ENCODE data around the gene CACNB4. TPM values are rescaled to one million over a fixed set of nuclear protein-coding genes. Genes with fewer than 3 reads are reported as not detected.
A peak's percentile ranks its signal among the peaks of the same experiment; 100 is the strongest.

The CACNB4 gene
- total and polyA plus RNA-seq, 9 of the 15 experiments (the other 6 are each of a cell fraction or from before 2014, with no cell fraction given) = 0.01 to 0.20 (median 0.04) TPM; not detected in 1

DNA sequence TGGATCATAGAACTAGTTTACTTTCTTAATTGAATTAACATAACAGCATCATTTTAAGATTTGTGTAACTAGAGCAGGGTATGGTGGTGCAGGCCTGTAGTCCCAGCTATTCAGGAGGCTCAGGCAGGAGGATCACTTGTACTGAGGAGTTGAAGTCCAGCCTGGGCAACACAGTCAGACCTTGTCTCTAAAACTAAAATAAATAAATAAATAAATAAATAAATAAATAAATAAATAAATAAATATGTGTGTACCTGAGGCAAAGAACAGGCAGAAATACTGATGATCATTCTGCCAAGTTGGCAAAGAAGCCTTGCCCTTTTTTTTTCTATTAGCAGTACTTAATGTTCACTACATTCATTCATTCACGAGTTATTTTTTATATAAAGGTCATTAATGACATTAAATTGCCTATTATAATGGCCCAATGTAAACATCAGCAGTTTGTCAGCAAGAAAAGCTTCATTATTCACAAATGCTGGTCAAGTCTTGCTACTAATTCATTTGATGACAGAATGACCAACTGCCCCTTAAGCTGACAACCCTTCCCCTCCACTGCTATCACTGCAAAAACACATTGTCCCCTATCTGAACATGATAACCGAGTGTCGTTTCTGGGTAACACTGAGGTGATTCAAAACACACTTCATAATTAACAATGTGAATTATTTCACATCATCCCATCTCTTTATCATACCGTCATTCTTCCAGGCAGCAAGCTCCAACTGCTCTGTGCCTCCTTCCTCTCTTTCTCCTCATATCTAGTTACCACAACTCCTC lies 309.6 kb downstream of the CACNB4 start (continued):
- TF ChIP-seq RBBP5 (IDR thresholded peaks at IDR 0.05; ENCODE audit: borderline replicate concordance, insufficient read depth, low read length, poor library complexity, severe bottlenecking) = no peak
- TF ChIP-seq, protein P1, sequence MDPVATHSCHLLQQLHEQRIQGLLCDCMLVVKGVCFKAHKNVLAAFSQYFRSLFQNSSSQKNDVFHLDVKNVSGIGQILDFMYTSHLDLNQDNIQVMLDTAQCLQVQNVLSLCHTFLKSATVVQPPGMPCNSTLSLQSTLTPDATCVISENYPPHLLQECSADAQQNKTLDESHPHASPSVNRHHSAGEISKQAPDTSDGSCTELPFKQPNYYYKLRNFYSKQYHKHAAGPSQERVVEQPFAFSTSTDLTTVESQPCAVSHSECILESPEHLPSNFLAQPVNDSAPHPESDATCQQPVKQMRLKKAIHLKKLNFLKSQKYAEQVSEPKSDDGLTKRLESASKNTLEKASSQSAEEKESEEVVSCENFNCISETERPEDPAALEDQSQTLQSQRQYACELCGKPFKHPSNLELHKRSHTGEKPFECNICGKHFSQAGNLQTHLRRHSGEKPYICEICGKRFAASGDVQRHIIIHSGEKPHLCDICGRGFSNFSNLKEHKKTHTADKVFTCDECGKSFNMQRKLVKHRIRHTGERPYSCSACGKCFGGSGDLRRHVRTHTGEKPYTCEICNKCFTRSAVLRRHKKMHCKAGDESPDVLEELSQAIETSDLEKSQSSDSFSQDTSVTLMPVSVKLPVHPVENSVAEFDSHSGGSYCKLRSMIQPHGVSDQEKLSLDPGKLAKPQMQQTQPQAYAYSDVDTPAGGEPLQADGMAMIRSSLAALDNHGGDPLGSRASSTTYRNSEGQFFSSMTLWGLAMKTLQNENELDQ (CRISPR knock-in tag; IDR thresholded peaks at IDR 0.05; ENCODE audit: borderline replicate concordance) = no peak
- TF ChIP-seq BCOR (IDR thresholded peaks at IDR 0.05) = no peak
- TF ChIP-seq, protein P2, sequence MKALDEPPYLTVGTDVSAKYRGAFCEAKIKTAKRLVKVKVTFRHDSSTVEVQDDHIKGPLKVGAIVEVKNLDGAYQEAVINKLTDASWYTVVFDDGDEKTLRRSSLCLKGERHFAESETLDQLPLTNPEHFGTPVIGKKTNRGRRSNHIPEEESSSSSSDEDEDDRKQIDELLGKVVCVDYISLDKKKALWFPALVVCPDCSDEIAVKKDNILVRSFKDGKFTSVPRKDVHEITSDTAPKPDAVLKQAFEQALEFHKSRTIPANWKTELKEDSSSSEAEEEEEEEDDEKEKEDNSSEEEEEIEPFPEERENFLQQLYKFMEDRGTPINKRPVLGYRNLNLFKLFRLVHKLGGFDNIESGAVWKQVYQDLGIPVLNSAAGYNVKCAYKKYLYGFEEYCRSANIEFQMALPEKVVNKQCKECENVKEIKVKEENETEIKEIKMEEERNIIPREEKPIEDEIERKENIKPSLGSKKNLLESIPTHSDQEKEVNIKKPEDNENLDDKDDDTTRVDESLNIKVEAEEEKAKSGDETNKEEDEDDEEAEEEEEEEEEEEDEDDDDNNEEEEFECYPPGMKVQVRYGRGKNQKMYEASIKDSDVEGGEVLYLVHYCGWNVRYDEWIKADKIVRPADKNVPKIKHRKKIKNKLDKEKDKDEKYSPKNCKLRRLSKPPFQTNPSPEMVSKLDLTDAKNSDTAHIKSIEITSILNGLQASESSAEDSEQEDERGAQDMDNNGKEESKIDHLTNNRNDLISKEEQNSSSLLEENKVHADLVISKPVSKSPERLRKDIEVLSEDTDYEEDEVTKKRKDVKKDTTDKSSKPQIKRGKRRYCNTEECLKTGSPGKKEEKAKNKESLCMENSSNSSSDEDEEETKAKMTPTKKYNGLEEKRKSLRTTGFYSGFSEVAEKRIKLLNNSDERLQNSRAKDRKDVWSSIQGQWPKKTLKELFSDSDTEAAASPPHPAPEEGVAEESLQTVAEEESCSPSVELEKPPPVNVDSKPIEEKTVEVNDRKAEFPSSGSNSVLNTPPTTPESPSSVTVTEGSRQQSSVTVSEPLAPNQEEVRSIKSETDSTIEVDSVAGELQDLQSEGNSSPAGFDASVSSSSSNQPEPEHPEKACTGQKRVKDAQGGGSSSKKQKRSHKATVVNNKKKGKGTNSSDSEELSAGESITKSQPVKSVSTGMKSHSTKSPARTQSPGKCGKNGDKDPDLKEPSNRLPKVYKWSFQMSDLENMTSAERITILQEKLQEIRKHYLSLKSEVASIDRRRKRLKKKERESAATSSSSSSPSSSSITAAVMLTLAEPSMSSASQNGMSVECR (CRISPR knock-in tag; IDR thresholded peaks at IDR 0.05) = no peak
- peak; percentile 92 for TF ChIP-seq PML (IDR thresholded peaks at IDR 0.05; ENCODE audit: low read length)
- TF ChIP-seq NONO (IDR thresholded peaks at IDR 0.05; ENCODE audit: low read depth in 2 of 2, low read length in 1 of 2) = no peak; a peak in 1 of 4 replicates
- TF ChIP-seq NCOA4 (IDR thresholded peaks at IDR 0.05; ENCODE audit: partially characterized antibody) = no peak
- TF ChIP-seq RHOXF2B (CRISPR knock-in tag; conservative IDR thresholded peaks at IDR 0.05) = no peak
- TF ChIP-seq, protein P3, sequence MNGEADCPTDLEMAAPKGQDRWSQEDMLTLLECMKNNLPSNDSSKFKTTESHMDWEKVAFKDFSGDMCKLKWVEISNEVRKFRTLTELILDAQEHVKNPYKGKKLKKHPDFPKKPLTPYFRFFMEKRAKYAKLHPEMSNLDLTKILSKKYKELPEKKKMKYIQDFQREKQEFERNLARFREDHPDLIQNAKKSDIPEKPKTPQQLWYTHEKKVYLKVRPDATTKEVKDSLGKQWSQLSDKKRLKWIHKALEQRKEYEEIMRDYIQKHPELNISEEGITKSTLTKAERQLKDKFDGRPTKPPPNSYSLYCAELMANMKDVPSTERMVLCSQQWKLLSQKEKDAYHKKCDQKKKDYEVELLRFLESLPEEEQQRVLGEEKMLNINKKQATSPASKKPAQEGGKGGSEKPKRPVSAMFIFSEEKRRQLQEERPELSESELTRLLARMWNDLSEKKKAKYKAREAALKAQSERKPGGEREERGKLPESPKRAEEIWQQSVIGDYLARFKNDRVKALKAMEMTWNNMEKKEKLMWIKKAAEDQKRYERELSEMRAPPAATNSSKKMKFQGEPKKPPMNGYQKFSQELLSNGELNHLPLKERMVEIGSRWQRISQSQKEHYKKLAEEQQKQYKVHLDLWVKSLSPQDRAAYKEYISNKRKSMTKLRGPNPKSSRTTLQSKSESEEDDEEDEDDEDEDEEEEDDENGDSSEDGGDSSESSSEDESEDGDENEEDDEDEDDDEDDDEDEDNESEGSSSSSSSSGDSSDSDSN (IDR thresholded peaks at IDR 0.05; ENCODE audit: borderline replicate concordance in 1 of 2, low read depth in 2 of 2, low read length in 2 of 2) = no peak
- TF ChIP-seq ZNF174 (CRISPR knock-in tag; IDR thresholded peaks at IDR 0.05) = no peak
- no peak for TF ChIP-seq ZSCAN32 (CRISPR knock-in tag; IDR thresholded peaks at IDR 0.05)
- TF ChIP-seq, protein P4, sequence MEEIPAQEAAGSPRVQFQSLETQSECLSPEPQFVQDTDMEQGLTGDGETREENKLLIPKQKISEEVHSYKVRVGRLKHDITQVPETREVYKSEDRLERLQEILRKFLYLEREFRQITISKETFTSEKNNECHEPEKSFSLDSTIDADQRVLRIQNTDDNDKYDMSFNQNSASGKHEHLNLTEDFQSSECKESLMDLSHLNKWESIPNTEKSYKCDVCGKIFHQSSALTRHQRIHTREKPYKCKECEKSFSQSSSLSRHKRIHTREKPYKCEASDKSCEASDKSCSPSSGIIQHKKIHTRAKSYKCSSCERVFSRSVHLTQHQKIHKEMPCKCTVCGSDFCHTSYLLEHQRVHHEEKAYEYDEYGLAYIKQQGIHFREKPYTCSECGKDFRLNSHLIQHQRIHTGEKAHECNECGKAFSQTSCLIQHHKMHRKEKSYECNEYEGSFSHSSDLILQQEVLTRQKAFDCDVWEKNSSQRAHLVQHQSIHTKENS (CRISPR knock-in tag; IDR thresholded peaks at IDR 0.05) = no peak
- peak; percentile 97 for TF ChIP-seq ZC3H11A (IDR thresholded peaks at IDR 0.05; ENCODE audit: low read depth, low read length)
- TF ChIP-seq HNRNPLL (IDR thresholded peaks at IDR 0.05; ENCODE audit: low read depth, low read length, poor library complexity, severe bottlenecking) = no peak

Data from K562 (cell line).